Measurements from ENCODE around the gene DRC1. TPM values are rescaled to one million over a fixed set of nuclear protein-coding genes. Genes with fewer than 3 reads are reported as not detected.

Gene DRC1
- total RNA-seq, 2 donors from 2014 or later, result not detected

DNA sequence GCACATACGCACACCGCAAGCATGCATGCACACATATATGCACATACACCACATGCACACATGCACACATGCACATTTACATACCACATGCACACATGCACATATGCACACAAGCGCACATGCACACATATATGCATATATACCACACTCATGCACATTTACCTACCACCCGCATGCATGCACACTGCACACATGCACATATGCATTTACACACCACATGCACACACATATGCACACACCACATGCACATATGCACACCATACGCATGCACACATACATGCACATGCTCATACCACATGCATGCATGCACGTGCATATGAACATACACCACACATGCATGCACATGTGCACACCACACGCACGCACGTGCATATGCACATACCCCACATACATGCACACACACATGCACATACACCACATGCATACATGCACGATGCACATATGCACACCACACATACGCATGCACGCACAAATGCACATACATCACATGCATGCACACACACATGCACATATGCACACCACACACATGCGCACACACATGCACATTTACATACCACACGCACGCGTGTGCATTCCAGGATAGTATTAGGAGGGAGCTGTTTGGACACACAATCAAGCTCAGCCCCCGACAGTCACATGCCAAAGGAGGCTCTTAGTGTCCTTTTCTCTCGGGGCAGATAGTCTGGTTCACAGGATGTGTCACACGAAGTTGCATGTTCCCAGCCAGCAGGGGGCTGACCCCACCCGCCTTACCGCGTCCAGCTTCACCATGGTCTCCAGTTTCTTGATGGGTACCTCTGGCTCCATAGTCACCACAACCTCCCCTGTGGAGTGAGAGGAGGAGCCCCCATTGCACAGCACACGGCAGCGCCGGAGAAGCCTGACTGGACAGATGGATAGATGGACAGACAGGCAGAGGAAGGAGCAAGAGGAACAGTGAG lies 70.3 kb downstream of the DRC1 start:
- no peak for DNase-seq
- no peak for ATAC-seq
- intact Hi-C loops (cut with DNase I, micrococcal nuclease), result no loop called here

GRCh38 chr2:26472821-26473655 lies 71.3 kb downstream of the DRC1 start:
- ATAC-seq, result no peak
- DNase-seq, result no peak
- intact Hi-C loops (cut with DNase I, micrococcal nuclease), result no loop called here

GRCh38 chr2:26473796-26474195 lies 72.1 kb downstream of the DRC1 start:
- ATAC-seq (no peak), DNase-seq (no peak)
- intact Hi-C loops (cut with DNase I, micrococcal nuclease), result no loop called here

DNA sequence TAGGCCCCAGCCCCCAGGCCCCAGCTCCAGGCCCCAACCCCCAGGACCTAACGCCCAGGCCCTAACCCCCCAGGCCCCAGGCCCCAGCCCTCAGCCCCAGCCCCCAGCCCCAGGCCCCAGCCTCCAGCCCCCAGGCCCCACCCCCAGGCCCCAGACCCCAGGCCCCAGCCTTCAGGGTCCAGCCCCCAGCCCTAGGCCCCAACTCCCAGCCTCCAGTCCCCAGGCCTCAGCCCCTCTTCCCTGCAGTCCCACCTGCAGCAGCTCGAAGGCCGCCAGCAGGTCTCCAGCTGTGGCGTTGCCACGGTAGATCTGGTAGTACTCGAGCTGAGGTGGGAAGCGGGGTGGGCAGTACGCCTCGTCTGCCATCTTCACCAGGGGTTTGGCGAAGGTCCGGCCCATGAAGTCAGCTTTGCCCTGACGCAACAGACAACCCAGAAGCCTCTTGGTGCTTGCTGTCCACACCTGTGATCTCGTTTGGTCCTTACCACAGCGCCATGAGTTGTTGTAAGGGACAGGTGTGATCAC lies 72.6 kb downstream of the DRC1 start:
- intact Hi-C loops (cut with DNase I, micrococcal nuclease), result no loop called here
- DNase-seq, result no peak
- ATAC-seq, result no peak

DNA sequence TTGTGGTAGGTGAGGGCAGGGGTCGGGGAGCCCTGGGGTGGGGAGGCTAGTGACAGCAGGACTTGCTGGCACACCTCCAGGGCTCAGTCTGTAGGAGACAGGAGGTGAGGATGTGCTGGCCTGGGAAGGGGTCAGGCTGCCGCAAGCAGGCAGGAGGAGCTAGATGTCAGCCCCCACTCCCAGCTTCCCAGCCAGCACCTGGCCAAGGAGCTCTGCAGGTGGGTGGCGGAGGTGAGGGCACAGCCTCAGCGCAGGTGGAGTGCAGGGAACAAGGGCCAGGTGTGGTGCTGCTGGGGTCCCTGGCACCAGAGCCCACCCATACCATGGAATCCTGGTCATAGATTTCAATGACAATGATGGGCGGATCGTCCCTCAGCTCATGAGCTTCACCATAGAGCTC lies 73.3 kb downstream of the DRC1 start:
- ATAC-seq (no peak), DNase-seq (no peak)
- intact Hi-C loops (cut with DNase I, micrococcal nuclease), result no loop called here

DNA sequence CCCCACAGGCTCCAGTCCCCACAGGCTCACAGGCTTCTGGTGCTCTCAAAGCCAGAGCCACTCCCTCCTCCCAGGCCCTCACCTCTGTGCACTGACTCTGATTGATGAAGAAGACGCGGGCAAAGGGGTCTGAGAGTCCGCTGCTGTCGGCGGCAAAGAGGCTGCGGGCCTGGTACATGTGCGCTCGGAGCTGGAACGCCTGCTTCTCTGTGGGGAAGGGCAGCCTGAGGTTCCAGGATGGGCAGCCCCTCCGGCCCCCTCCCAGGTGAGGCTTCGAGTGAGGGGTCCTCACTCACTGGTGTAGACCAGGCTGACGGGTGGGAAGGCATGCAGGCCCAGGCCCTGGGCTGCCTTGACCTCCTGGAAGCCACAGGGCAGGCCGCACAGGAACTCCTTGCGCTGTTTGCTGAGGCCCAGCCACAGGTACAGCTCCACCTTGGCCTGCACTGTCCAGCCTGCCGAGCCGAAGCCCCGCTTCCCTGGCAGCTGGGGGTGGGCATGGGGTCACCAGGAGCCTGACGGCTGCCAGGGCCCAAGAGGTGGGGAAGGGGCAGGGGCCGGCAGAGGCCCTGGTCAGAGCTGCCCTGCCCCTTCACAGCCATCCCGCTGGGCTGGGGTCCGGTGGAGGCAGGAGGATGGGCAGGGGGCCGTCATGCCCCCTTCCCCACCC lies 74.2 kb downstream of the DRC1 start:
- ATAC-seq (no peak), DNase-seq (no peak)
- intact Hi-C loops (cut with DNase I, micrococcal nuclease), result no loop called here

- DNase-seq, result no peak
- ATAC-seq, result no peak
- intact Hi-C loops (cut with DNase I, micrococcal nuclease), result no loop called here
These were observed 75.6 kb downstream of the DRC1 start for GRCh38 chr2:26477126-26477910.

- DNase-seq, result no peak
- ATAC-seq, result no peak
These were observed 76.2 kb downstream of the DRC1 start, which contains the start of gene OTOF for GRCh38 chr2:26477911-26478253. Gene OTOF, minus strand, starts transcription at chr2:26478124.

GRCh38 chr2:26478366-26478765 lies 76.6 kb downstream of the DRC1 start:
- intact Hi-C loops (cut with DNase I, micrococcal nuclease), result no loop called here
- ATAC-seq, result no peak
- no peak for DNase-seq

More at GRCh38 chr2:26477911-26478253, 76.2 kb downstream of the DRC1 start, which contains the start of gene OTOF:
- intact Hi-C loops (cut with DNase I, micrococcal nuclease), result no loop called here

GRCh38 chr2:26479131-26479788 lies 77.5 kb downstream of the DRC1 start:
- DNase-seq, result no peak
- ATAC-seq, result no peak
- intact Hi-C loops (cut with DNase I, micrococcal nuclease), result no loop called here

GRCh38 chr2:26479789-26480565 lies 78.3 kb downstream of the DRC1 start:
- DNase-seq, result no peak
- intact Hi-C loops (cut with DNase I, micrococcal nuclease), result no loop called here
- no peak for ATAC-seq

DNA sequence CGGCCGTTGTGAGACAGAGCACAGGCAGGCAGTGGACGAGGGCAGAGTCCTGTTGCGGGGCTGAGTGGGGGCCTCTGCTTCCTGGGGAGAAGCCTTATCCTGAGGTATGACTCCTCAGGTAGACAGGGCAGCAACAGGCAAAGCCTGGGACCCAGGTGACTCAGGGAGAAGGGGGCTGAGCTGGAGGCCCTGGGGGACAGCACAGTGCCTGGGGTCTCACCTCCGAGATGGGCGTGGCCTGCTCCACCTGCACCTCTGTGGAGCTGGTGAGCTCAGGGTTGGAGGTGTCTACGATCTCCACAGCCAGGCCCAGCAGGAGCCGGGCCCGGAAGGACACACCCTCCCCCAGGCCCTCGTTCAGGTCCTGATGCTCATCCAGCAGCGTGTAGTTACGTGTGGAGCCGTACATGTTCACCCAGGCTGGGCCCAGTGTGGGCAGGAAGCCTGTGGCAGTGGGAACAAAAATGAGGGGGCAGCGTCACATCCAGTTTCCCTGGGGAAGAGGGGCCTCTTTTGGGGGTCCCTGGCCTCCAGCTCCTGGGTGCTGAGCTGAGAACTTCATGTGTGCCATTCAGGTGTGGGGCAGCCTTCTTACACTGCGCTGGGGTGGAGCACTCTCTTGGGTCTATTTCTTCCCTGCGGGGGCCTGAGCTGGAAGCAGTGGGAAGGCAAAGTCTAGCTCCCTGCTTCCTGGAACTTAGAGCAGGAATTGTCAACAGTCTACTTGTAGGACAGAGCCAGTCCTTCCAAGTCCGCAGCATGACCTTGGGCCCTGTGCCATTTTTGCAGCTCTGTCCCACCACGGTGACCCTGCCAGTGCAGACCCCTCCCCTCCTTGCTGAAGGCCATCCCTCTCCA lies 79.1 kb downstream of the DRC1 start:
- DNase-seq, result no peak

GRCh38 chr2:26481706-26482105 lies 80.0 kb downstream of the DRC1 start:
- ATAC-seq, result no peak
- no peak for DNase-seq
- intact Hi-C loops (cut with DNase I, micrococcal nuclease), result no loop called here

More for the DNA sequence above, 79.1 kb downstream of the DRC1 start:
- ATAC-seq, result no peak
- intact Hi-C loops (cut with DNase I, micrococcal nuclease), result no loop called here

DNA sequence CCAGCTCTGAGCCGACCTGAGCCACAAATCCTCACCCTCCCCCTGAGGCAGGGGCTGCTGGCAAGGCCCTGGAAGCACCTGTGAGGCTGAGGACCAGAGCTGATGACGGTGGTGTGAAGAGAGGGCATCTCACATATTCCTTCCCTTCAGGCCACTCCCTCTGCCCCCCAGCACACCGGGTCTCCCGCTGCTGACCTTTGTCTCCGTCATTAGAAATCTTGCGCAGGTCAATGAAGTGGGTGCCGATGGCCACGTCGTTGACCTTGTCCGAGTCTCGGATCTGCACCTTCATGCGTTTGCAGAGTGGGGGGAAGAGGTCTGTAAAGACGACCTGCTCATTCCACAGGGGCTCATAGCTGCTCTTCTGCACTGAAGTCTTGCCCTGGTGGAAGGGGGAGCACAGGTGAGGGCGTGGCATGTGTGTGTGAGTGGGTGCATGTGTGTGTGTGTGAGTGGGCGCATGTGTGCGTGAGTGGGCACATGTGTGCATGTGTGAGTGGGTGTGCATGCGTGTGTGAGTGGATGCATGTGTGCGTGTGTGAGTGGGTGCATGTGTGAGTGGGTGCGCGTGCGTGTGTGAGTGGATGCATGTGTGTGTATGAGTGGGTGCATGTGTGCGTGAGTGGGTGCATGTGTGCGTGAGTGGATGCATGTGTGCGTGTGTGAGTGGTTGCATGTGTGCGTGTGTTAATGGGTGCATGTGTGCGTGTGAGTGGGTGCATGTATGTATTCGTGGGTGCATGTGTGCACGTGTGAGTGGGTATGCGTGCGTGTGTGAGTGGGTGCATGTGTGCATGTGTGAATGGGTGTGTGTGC lies 80.7 kb downstream of the DRC1 start:
- intact Hi-C loops (cut with DNase I, micrococcal nuclease), result no loop called here
- DNase-seq, result no peak
- ATAC-seq, result no peak

DNA sequence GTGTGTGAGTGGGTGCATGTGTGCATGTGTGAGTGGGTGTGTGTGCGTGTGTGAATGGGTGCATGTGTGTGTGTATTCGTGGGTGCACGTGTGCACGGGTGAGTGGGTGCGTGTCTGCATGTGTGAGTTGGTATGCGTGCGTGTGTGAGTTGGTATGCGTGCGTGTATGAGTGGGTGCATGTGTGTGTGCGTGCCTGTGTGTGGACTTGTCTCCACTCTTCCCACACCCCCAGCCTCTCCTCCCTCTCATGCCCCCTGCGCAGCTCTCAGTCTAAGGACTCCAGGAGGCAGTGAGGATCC lies 81.3 kb downstream of the DRC1 start:
- ATAC-seq (no peak), DNase-seq (no peak)
- intact Hi-C loops (cut with DNase I, micrococcal nuclease), result no loop called here

GRCh38 chr2:26483516-26483915 lies 81.8 kb downstream of the DRC1 start:
- ATAC-seq, result no peak
- intact Hi-C loops (cut with DNase I, micrococcal nuclease), result no loop called here
- DNase-seq, result no peak
